GM21576 (cell line): ENCODE results near the gene CIAO2A.
A peak's percentile ranks its signal among the peaks of the same experiment; 100 is the strongest.
"Not testable (repeated sequence)": the region's sequence is repeated elsewhere in the genome, so short reads cannot be mapped to it uniquely, and the experiment has no call there.

Experiments
- ATAC-seq: cut with Tn5 transposase; IDR thresholded peaks from one replicate; pipeline ENCODE4 v1.9.1; 2021; ENCODE audit warnings: mild to moderate bottlenecking, moderate library complexity; ENCODE audit not compliant: unreplicated experiment

Gene CIAO2A

DNA sequence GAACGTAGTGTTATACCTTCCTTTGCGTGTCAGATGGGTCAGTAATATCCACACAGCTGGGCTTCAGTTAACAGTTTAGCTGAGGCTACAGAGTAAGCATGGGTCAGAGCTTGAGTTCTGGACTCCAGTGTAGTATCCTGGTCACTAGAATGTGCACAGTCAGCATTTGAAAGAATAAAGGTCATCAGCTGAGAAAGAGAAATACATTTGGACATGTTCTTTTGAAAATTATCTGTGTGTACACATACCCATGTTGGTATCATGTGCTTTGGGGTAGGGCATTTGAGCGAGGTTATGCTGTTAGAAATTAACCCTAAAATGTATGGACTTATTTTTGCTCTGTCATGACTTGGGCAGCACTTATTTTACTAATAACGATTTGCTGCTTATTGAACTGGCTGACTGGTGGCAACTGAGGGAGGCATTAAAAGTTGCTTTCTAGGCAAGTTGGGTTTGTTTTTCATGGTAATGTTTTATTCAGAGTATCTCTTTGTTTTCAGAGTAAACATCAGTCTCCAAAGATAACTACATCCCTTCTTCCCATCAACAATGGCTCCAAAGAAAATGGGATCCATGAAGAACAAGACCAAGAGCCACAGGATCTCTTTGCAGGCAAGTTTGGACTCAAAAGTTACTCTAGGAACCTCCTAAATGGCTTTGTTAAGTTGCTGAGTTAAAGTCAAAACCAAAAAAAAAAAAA, 18.6 kb upstream of the CIAO2A start:
- ATAC-seq = no peak

DNA sequence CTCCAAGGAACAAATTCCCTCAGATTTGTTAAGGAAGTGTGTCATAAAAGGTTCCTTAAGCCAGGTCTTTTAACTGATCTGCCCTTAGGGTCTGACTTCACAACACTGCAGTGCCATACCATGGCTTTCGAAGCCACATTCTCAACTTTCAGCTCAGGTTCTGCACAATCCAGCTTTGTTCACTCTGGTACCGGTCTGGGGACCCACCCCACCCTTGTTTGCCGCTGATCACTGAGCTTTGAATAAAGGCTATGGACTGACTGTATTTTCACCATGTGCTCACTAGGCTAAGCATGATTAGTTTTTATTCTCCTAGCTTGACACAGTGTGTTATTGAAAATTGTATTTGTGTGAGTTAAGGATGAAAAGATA, 18.0 kb upstream of the CIAO2A start:
- ATAC-seq = no peak

DNA sequence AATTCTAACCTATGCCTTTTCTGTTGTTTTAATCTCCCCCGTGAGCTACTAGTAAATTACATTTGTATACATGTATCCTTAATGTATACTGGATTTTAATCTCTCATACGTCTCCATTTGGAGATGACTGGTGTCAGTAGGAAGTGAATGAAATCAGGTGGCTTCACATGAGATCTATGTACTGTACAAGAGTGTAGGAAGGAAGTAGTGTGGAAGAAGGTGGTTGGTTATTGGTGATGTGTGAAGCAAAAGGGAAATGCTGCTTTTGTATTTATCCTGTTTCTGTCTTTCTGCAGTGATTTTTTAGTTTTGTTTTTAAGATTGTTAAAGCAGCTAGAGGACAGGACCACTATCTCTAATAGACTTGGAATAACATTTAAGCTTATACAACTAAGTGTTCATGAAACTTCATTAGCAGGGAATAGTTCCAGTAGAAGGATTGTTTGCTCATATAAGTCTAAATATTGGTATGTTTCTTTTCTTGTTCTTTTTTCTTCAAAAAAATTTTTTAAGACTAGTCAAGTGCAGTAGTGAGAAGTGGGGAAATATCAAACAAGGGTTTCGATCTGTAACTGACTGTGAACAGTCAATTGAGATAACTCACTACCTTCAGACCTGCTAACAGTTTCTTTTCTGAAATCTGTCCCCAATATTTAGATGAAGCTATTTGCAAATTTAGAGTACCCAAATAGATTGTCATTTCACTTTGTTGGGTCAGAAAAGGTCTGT, 17.5 kb upstream of the CIAO2A start:
- ATAC-seq = no peak

DNA sequence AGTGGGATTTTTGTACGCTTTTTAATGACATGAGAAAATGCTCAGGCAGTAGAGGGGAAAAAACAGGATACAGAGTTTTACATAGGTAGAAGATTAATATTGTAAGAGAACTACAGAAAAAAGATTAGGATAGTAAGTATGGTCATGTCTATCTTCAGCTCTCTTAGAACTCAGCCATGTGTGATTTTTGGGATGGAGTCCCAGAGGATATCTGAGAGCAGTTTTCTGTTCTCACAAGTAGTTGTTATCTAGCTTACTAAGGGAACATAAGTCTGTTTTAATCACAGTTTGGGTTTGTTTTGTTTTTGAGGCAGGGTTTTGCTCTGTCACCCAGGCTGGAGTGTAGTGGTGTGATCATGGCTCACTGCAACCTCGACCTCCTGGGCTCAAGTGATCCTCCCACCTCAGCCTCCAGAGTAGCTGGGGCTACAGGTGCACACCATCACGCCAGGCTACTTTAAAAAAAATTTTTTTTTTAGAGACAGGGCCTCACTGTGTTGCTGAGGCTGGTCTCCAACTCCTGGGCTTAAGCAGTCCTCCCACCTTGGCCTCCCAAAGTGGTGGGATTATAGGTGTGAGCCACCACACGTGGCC, 16.6 kb upstream of the CIAO2A start:
- ATAC-seq = not testable (repeated sequence)

DNA sequence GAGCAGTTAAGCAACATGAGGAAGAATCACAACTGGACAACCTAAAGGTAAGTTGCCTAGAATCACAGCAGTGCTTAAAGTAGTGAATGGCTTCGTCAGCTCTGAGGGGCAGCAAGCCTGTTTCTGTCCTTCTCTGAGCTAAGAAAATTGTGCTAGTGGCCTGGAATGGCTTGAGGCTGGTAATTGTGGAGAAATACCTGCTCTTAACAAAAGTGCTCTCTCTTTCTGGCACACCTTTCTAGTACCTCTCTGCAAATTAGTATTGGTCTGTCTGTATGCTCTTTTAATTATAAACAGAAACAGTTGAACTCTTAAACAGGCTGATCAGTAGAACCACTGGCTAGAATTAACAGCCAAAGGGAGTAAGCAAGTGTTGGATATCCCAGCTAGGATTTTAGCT, 13.7 kb upstream of the CIAO2A start:
- ATAC-seq = no peak

DNA sequence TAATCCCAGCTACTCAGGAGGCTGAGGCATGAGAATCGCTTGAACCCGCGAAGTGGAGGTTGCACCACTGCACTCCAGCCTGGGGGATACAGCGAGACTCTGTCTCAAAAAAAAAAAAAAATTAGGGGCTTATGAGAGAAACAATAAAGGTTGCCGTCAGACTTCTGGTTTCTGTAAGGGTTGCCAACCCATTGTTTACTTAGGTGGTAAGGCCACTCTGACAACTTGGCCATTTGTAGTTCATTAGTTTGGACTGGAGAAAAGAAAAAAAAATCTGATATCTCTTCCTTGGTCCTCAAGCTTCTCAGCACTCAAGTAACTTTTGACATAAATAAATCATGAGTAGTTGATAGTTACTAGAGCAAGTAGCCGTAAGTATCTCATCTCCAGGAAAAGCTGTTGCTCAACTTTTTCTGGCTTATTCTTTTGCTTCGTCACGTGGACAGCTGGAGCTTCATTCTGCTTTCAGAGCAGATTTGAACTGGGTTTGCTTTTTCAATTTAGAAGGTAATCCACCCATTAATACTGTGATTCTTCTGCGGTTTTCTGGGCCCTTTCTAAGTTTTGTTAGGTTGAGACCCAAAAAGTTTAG, 11.6 kb upstream of the CIAO2A start:
- ATAC-seq = no peak

DNA sequence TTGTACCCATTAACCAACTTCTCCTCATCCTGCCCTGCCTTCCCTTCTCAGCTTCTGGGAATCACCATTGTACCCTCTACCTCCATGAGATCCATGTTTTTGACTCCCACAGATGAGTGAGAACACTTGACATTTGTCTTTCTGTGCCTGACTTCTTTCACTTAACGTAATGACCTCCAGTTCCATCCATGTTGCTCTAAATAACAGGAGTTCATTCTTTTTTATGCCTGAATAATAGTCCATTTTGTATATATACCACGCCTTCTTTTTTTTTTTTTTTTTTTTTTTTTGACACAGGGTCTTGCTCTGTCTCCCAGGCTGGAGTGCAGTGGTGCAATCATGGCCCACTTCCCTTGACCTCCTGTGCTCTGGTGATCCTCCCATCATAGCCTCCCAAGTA, 8.9 kb upstream of the CIAO2A start:
- ATAC-seq = no peak

DNA sequence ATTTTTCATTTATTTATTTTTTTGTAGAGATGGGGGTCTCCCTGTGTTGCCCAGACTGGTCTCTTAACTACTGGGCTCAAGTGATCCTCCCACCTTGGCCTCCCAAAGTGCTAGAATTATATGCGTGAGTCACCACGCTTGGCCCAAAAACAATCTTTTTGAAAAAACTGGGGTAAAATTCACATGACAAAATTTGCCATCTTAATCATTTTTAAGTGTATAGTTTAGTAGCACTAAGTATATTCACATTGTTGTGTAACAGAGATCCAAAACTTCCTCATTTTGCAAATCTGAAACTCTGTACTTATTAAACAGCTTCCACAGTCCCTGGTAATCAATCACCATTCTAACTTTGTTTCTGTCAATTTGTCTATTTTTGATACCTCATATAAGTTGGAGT, 7.3 kb upstream of the CIAO2A start:
- no peak for ATAC-seq

DNA sequence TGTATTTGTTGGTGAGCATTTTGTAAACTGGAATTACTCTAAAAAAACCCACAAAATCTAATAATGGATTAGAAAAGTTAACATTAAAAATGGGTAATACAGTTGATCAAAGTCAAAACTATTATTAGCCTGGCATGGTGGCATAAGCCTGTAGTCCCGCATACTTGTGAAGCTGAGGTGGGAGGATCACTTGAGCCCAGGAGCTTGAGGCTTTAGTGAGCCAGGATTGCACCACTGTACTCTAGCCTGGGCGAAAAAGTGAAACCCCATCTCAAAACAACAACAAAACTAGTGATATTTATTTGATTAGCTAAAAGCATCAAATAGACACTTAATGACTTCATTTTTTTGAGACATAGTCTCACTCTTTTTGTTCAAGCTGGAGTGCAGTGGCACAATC, 5.7 kb upstream of the CIAO2A start:
- no peak for ATAC-seq

DNA sequence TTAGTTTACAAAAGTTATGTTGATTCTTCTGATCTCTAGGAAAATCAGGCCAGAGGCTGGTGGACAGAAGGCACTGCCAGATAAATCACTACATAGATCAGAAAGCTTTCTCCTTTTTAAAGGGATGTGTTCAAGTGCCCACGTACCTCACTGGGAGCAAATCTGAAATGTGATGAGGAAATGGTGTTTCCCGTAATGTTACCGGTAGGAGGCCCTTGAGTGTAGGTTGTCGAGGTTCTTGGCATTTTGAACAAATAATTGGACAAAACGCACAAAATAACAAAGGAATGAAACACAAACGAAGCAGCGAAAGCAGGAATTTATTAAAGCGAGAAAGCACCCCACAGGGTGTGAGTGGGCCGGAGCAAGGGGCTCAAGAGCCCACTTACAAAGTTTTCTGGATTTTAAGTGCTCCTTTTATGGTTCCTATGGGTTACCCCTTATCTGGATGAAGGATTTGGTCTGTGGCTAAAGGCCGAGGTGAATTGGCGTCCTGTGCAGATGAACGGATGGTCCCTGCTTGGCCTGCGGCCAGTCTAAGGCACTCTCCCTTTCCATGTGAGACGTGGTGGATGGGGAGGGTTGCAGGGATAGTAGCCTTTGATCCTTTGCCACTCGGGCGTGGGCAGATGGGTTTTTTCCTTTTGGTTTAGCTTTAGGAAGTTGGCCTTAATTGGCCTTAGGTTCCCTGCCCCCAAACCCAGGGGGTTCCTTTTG, 3.2 kb upstream of the CIAO2A start:
- ATAC-seq = no peak

DNA sequence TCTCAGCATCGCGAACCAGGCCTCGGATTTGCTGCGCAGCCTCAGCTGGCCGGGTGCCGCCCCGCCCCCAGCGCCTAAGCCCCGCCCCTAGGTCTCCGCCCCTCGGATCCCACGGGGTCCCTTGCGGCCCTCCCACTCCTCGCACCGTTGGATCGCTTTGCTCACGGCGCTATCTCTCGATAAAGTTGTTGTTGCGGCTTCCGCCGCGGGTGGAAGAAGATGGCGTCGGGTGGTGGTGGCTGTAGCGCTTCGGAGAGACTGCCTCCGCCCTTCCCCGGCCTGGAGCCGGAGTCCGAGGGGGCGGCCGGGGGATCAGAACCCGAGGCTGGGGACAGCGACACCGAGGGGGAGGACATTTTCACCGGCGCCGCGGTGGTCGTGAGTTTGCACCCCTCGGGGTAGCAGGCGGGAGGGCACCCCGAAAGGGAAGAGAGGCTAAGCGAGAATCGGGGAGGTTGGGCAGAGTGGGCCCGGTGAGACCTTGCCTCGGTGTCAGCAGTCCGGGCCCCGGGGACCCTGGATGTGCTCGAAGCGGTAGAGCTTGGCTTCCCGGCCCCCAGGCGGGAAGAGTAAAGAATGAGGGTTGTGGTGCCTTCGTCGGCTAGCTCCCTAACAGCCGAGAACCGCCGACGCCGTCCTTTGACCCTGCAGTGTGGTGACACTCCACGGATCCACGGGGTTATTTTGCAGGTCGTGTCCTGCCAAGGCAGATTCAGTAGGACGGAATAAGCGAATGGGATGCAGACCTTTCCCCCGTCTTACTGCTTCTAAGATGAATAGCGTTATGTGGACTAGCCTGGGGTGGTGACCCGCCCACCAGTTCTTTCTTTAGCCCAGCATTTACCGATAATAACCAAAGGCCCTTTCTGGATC, 2.4 kb upstream of the CIAO2A start, which contains the start of gene SNX1:
Gene SNX1 (plus strand): TSS at position 188 of the 873 bp plus-strand sequence. CDS start 32 bp downstream, at position 220.
- peak; percentile 45 for ATAC-seq

DNA sequence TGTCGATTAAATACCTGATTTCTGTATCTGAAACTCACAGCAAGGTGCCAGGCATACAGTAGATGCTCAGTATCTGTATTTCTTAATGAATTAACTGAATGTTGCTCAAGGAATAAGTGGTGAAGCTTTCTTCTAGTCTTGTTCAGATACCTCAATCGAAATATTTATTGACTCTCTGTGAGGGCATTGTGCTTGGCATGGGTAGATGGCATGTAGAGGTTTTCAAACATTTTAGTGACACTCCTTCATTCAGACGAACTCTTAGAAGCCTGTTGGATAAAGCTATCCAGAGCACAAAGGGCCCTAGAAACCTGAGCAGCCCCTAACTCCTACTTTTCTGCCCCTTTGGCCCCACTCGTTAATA, 1.8 kb upstream of the CIAO2A start:
- no peak for ATAC-seq

DNA sequence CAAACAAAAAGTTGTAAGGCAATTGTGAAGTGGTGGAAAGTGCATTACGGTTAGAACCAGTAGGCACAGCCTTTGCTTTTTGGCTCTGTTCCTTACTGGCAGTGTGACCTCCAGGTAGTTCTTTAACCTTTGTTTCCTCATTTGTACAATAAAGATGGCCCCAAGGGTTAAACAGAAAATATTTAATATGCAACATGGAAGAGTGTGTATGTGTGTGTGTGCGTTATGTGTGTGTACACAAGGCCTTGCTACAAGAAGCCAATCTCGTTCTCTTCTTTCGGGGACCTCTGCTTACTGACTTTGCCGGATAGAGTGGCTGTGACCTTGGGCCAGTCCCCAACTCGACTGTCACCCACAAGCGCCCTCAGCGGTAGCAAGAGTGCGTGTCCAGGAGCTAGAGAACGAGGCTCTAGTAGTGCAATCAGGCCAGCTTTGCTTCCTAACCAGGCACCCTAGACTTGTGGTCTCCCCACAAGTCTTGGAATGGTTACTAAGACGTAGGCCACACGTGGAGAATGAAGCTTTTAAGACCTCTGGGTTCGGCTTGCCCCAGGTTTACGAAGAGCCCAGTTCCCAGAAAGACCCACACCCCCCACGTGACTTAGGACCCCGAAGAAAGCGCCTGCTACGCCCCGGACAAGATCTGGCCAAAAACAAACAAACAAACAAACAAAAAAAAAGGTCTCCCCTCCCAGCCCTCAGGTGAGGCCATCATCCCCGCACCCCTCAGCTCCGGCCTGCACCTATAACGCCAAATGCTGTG, 593 bp downstream of the CIAO2A start:
- ATAC-seq = no peak

DNA sequence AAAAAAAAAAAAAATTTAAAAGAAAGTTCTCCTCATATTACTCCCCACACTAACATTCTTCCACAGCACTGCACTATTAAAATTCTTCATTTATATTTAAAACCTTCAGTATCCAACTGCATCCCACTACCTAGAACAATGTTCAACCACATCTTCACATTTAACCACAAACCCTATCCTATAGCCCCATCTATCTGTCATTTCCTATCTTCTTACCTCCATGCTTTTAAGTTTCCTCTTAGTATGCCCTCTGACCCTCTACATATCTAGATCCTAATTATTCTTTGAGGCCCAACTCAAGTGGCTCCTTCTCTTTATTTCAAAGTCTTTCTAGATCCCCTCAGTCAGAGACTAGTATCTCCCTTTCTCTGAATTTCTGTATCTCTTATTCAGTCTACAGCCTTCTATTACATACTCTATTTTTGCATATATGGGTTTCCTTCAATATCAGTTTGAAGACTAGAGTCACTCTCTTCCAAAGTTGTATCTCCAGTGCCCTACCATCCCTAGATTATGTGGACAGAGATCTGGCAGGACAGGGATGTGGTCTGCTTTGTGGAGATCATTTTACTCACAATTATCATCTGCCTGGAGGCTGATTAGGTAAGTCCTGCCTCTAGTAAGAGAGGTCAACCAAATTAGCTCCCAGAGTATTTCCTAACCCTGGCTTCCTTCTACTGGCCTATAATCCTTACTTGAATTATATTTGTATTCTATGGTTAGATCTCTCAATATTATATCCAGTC, 1.4 kb downstream of the CIAO2A start:
- no peak for ATAC-seq

DNA sequence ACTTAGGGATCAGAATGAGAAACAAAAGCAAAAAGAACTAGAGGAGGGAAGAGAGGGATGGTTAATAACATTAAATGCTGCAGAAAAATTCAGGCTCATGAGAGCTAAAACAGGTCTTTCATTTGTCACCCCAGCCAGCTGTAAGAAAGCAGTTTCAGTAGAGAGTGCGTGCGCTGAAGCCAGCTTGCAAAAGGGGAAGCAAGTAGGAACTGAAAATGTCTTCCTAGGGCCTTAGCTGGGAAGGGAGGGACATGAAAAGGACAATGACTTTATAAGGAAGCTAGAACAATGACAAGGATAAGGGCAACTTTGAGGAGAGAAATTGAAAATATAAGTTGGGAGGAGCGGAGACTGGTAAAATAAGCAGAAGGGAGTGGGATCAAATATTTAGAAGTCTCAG, 3.1 kb downstream of the CIAO2A start:
- no peak for ATAC-seq

DNA sequence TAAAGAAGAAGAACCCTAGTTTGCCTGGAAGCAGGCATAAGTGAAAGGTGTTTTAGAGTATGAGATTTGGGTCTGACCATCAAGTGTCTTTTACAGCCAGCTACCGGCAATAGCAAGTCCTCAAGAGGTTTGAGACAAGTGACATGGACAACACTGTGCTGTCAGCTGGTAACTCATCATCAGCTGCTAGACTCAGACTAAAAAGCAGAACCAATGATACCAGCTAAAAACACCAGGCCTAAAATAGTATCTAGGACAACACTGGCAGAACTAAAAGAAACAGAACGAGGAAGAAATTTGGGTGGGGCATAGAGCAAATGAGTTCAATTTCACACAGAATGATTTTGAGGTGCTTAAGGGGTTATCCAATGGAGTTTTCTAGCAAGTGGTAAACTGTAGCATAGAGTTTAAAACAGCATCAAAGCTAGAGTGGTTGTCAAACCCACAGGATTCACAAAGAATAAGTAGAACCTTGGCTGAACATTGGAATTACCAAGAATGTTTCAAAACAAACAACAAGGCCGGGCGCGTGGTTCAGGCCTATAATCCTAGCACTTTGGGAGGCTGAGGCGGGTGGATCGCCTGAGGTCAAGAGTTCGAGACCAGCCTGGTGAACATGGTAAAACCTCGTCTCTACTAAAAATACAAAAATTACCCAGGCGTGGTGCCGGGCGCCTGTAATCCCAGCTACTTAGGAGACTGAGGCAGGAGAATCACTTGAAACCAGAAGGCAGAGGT, 3.9 kb downstream of the CIAO2A start:
- no peak for ATAC-seq

DNA sequence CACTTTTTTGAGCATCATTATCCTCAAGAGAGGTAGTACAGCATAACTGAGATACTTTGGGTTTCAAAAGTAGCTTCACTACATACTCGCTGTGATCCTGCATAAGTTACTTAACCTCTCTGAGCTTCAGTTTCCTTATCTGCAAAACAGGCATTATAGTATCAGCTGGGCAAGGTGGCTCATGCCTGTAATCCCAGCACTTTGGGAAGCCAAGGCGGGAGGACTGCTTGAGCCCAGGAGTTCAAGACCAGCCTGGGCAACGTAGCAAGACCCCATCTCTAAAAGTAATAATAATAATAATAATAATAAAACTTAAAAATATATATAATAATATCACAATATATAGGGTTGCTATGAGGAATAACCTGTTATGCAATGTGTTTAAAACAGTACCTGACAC, 10.9 kb downstream of the CIAO2A start:
- ATAC-seq = no peak

DNA sequence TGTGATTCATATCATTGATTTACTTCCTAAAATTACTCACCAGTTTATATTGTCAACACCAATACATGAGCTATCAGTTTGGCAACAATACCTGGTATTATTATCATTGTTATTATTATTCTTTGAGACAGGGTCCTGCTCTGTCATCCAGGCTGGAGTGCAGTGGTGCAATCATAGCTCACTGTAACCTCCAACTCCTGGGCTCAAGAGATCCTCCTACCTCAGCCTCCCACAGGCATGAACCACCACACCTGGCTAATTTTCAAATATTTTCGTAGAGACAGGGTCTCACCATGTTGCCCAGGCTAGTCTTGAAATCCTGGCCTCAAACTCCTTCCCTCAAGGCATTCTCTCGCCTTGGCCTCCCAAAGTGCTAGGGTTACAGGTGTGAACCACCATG, 20.1 kb downstream of the CIAO2A start:
- ATAC-seq = not testable (repeated sequence)
